Measurements from ENCODE around the gene ADGRD2.

The ADGRD2 gene

DNA sequence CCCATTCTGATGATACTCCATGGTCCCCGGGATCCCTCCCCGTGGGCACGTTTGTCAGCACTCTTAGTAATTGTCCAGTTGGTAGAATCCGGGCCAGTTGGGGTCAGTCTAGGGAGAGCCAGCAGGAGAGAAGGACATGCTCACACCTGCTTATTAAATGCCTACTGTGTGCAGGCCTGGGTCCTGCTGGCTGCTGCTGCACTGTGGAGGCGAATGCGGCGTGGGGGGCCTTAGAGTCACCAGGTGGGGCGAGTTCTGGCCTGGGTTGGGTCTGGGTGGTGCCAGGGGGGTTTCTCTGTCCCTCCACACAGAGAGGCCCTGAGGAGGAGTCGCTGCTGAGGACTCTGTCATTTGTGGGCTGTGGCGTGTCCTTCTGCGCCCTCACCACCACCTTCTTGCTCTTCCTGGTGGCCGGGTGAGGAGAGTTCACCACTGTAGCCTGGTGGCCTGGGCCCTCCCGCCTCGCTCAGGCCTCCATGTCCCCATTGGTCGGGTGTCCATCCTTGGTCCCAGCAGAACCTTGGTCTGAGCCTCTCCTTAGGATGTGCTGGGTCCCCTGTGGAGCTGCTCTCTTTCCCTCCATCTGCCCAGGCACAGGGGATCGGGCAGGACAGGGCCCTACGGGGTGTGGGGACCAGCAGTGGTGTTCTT, 17.3 kb downstream of the ADGRD2 start:
- no peak for TF ChIP-seq EZH2phosphoT487 (IDR thresholded peaks at IDR 0.05; ENCODE audit: low read depth)
- TF ChIP-seq, protein P1, sequence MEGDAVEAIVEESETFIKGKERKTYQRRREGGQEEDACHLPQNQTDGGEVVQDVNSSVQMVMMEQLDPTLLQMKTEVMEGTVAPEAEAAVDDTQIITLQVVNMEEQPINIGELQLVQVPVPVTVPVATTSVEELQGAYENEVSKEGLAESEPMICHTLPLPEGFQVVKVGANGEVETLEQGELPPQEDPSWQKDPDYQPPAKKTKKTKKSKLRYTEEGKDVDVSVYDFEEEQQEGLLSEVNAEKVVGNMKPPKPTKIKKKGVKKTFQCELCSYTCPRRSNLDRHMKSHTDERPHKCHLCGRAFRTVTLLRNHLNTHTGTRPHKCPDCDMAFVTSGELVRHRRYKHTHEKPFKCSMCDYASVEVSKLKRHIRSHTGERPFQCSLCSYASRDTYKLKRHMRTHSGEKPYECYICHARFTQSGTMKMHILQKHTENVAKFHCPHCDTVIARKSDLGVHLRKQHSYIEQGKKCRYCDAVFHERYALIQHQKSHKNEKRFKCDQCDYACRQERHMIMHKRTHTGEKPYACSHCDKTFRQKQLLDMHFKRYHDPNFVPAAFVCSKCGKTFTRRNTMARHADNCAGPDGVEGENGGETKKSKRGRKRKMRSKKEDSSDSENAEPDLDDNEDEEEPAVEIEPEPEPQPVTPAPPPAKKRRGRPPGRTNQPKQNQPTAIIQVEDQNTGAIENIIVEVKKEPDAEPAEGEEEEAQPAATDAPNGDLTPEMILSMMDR (IDR thresholded peaks at IDR 0.05; ENCODE audit: low read depth, low read length), result no peak
- H3K36me3 ChIP-seq (replicated peaks; ENCODE audit: low read depth, low read length), result no peaks in the 10 kb centered on the region

GRCh38 chr9:124468061-124468740, 17.9 kb downstream of the ADGRD2 start:
- Histone ChIP-seq H3K9me3 (ENCODE audit: insufficient read depth, low read length) (no peaks in the 10 kb centered on the region), H3K27me3 (ENCODE audit: low read depth, low read length) (peaks cover 3% of the 10 kb centered on the region; the same call in 1 of the 2 replicates), H4K20me1 (ENCODE audit: insufficient read depth, low read length) (no peaks in the 10 kb centered on the region), H3K4me2 (ENCODE audit: low read length) (no peak overlapping the region), H3K9ac (ENCODE audit: low read length) (no peak overlapping the region), H3K36me3 (replicated peaks; ENCODE audit: low read depth, low read length) (no peaks in the 10 kb centered on the region), H3K4me3 (ENCODE audit: low read length) (no peak overlapping the region), H3K4me1 (ENCODE audit: low read length) (no peaks in the 10 kb centered on the region), H3K27ac (ENCODE audit: low read length) (no peak overlapping the region), H3K79me2 (ENCODE audit: low read length) (no peaks in the 10 kb centered on the region), H2AFZ (ENCODE audit: low read depth, low read length) (no peak overlapping the region)
- TF ChIP-seq EZH2phosphoT487 (IDR thresholded peaks at IDR 0.05; ENCODE audit: low read depth), result no peak
- TF ChIP-seq, protein P1 (IDR thresholded peaks at IDR 0.05; ENCODE audit: low read depth, low read length), result no peak

More for the DNA sequence above, 17.3 kb downstream of the ADGRD2 start:
- Histone ChIP-seq H4K20me1 (ENCODE audit: insufficient read depth, low read length) (no peaks in the 10 kb centered on the region), H3K27ac (ENCODE audit: low read length) (no peak overlapping the region), H3K9ac (ENCODE audit: low read length) (no peak overlapping the region), H3K4me1 (ENCODE audit: low read length) (no peaks in the 10 kb centered on the region), H3K79me2 (ENCODE audit: low read length) (no peaks in the 10 kb centered on the region), H3K9me3 (ENCODE audit: insufficient read depth, low read length) (no peaks in the 10 kb centered on the region), H3K4me3 (ENCODE audit: low read length) (no peak overlapping the region), H3K27me3 (ENCODE audit: low read depth, low read length) (peaks cover 4% of the 10 kb centered on the region; the same call in 1 of the 2 replicates), H2AFZ (ENCODE audit: low read depth, low read length) (no peak overlapping the region), H3K4me2 (ENCODE audit: low read length) (no peak overlapping the region)

- no peaks in the 10 kb centered on the region for H3K9me3 ChIP-seq (ENCODE audit: insufficient read depth, low read length)
- H3K9ac ChIP-seq (ENCODE audit: low read length), result no peak overlapping the region
- H3K79me2 ChIP-seq (ENCODE audit: low read length), result no peaks in the 10 kb centered on the region
- no peaks in the 10 kb centered on the region for H3K36me3 ChIP-seq (replicated peaks; ENCODE audit: low read depth, low read length)
- H3K4me2 ChIP-seq (ENCODE audit: low read length), result no peak overlapping the region
- no peak overlapping the region for H3K4me3 ChIP-seq (ENCODE audit: low read length)
- H3K27ac ChIP-seq (ENCODE audit: low read length), result no peak overlapping the region
- no peaks in the 10 kb centered on the region for H3K4me1 ChIP-seq (ENCODE audit: low read length)
- no peak overlapping the region for H2AFZ ChIP-seq (ENCODE audit: low read depth, low read length)
- no peaks in the 10 kb centered on the region; the same call in 1 of the 2 replicates for H3K27me3 ChIP-seq (ENCODE audit: low read depth, low read length)
- no peak for TF ChIP-seq EZH2phosphoT487 (IDR thresholded peaks at IDR 0.05; ENCODE audit: low read depth)
- TF ChIP-seq, protein P1 (IDR thresholded peaks at IDR 0.05; ENCODE audit: low read depth, low read length), result no peak
- H4K20me1 ChIP-seq (ENCODE audit: insufficient read depth, low read length), result no peaks in the 10 kb centered on the region
Observed at GRCh38 chr9:124469011-124469832, 19.0 kb downstream of the ADGRD2 start.

DNA sequence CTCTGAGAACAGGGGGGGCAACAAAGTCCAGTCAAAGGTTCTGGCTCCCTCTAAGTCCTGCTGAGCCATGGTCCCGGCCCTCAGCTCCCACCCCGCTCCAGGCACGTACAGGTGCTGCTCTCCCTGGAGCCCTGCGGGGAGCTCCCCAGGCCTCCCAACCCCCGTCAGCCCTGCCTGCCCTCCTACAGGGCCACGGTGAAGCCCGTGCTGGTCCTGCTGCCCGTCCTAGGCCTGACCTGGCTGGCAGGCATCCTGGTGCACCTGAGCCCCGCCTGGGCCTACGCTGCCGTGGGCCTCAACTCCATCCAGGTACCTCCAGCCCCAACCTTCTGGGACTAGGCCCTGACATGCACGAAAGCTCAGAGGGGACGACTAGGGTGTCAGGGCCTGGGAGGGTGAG, 20.1 kb downstream of the ADGRD2 start:
- Histone ChIP-seq H4K20me1 (ENCODE audit: insufficient read depth, low read length) (no peaks in the 10 kb centered on the region), H3K79me2 (ENCODE audit: low read length) (no peaks in the 10 kb centered on the region), H3K9me3 (ENCODE audit: insufficient read depth, low read length) (no peaks in the 10 kb centered on the region), H3K9ac (ENCODE audit: low read length) (no peak overlapping the region), H3K36me3 (replicated peaks; ENCODE audit: low read depth, low read length) (no peaks in the 10 kb centered on the region), H3K4me2 (ENCODE audit: low read length) (no peak overlapping the region), H3K4me3 (ENCODE audit: low read length) (no peak overlapping the region), H2AFZ (ENCODE audit: low read depth, low read length) (no peak overlapping the region), H3K4me1 (ENCODE audit: low read length) (no peaks in the 10 kb centered on the region), H3K27ac (ENCODE audit: low read length) (no peak overlapping the region), H3K27me3 (ENCODE audit: low read depth, low read length) (no peaks in the 10 kb centered on the region)
- TF ChIP-seq, protein P1 (IDR thresholded peaks at IDR 0.05; ENCODE audit: low read depth, low read length), result no peak
- no peak for TF ChIP-seq EZH2phosphoT487 (IDR thresholded peaks at IDR 0.05; ENCODE audit: low read depth)

Measured in OCI-LY3 (cell line).